GM12878 (cell line): ENCODE data around the gene AGAP1. TPM values are rescaled to one million over a fixed set of nuclear protein-coding genes. Genes with fewer than 3 reads are reported as not detected.

Experiments
- ATAC-seq: fragments of 200-7000 bp; cut with Tn5 transposase; 3 replicates; pipeline ENCODE4 v1.9.1; 2020; ENCODE audit warnings: mild to moderate bottlenecking, moderate library complexity
- BruUV-seq: library from RNA; stranded (reverse); fragments of 400-500 nt; replicated peaks from 2 replicates; lab custom pipeline; 2021; lab: Mats Ljungman, UMichigan
- CTCF ChIA-PET: fragments of 300-600 bp; sonication (Branson Sonifier 250); formaldehyde crosslinking; extraction: SDS; loops from one replicate; lab custom pipeline; 2021; ENCODE audit warnings: inconsistent platforms; lab: Yijun Ruan, JAX
- POLR2A ChIA-PET: fragments of 350-600 bp; formaldehyde crosslinking; extraction: SDS; loops from one replicate; lab custom pipeline; 2021; ENCODE audit warnings: inconsistent platforms; lab: Charles Lee
- RAD21 ChIA-PET: fragments of 300-600 bp; sonication (Branson Sonifier 250); formaldehyde crosslinking; loops from one replicate; lab custom pipeline; 2023; ENCODE audit warnings: antibody characterized with exemption; ENCODE audit not compliant: unreplicated experiment; lab: Charles Lee
- SMC1A ChIA-PET: fragments of 300-600 bp; sonication (Branson Sonifier 250); formaldehyde crosslinking; loops from one replicate; lab custom pipeline; 2023; ENCODE audit not compliant: unreplicated experiment, uncharacterized antibody; lab: Charles Lee
- DNase-seq: peaks from one replicate; pipeline ENCODE4 v3.0.0-alpha.2; 2011; ENCODE audit warnings: low read depth, low spot score
- FAIRE-seq: peaks from 3 replicates; lab custom pipeline; 2011; peaks lifted over from hg19 to GRCh38; lab: Jason Lieb, UNC
- H2AFZ ChIP-seq: 2 replicates; pipeline ENCODE4 v1.6.0; 2011; ENCODE audit warnings: low read depth, low read length, control low read depth; ENCODE audit not compliant: control insufficient read depth
- H3K27ac ChIP-seq: 2 replicates; pipeline ENCODE4 v1.5.1; 2011; ENCODE audit warnings: control low read depth; ENCODE audit not compliant: control insufficient read depth, insufficient read depth
- H3K27me3 ChIP-seq, 2 experiments: replicated peaks in 1 of 2; 2 replicates each; pipeline versions ENCODE4 v1.6.0 to v1.6.1; 2011; ENCODE audit warnings: low read length in 1 of 2; ENCODE audit not compliant: control insufficient read depth in 2 of 2, insufficient read depth in 2 of 2
- H3K36me3 ChIP-seq, 2 experiments: 2 replicates each; pipeline ENCODE4 v1.5.1; 2011; ENCODE audit warnings: low read length in 1 of 2; ENCODE audit not compliant: control insufficient read depth in 2 of 2, insufficient read depth in 2 of 2
- H3K4me1 ChIP-seq: 2 replicates; pipeline ENCODE4 v1.6.1; 2011; ENCODE audit warnings: mild to moderate bottlenecking, low read length, moderate library complexity, mixed read lengths; ENCODE audit not compliant: control insufficient read depth, insufficient read depth
- H3K4me2 ChIP-seq: 2 replicates; pipeline ENCODE4 v1.6.0; 2011; ENCODE audit warnings: control low read depth; ENCODE audit not compliant: control insufficient read depth, insufficient read depth
- H3K4me3 ChIP-seq: fragments of 200-600 bp; sonication (generic); 2 replicates; pipeline ENCODE4 v1.5.1; 2016
- H3K79me2 ChIP-seq: 2 replicates; pipeline ENCODE4 v1.6.0; 2011; ENCODE audit warnings: low read length; ENCODE audit not compliant: control insufficient read depth, insufficient read depth
- H3K9ac ChIP-seq: 2 replicates; pipeline ENCODE4 v1.8.0; 2011; ENCODE audit warnings: low read length, control low read depth, mixed read lengths; ENCODE audit not compliant: control insufficient read depth, insufficient read depth
- H3K9me3 ChIP-seq: replicated peaks from 3 replicates; pipeline ENCODE4 v1.5.1; 2011; ENCODE audit warnings: mild to moderate bottlenecking, low read length; ENCODE audit not compliant: control insufficient read depth, insufficient read depth
- H4K20me1 ChIP-seq: 2 replicates; pipeline ENCODE4 v1.6.0; 2011; ENCODE audit not compliant: control insufficient read depth, insufficient read depth
- ATF7 ChIP-seq: fragments of 450-650 bp; IDR thresholded peaks from 2 replicates; pipeline ENCODE4 v1.6.1; 2016; ENCODE audit warnings: low read depth, mild to moderate bottlenecking
- BCLAF1 ChIP-seq: fragments of 450-650 bp; IDR thresholded peaks from 2 replicates; pipeline ENCODE4 v1.6.1; 2017; ENCODE audit warnings: antibody characterized with exemption, mild to moderate bottlenecking, moderate library complexity
- BMI1 ChIP-seq: fragments of 450-650 bp; IDR thresholded peaks from 2 replicates; pipeline ENCODE4 v1.6.1; 2016; ENCODE audit warnings: mild to moderate bottlenecking, moderate library complexity, borderline replicate concordance
- CHD2 ChIP-seq: IDR thresholded peaks from 2 replicates; pipeline ENCODE4 v1.6.1; 2011; ENCODE audit warnings: low read depth, low read length, improper control_type of control experiment, borderline replicate concordance
- ETV6 ChIP-seq, 2 experiments: fragments of 450-650 bp in 1 of 2; IDR thresholded peaks in 1 of 2; conservative IDR thresholded peaks in 1 of 2; 2 replicates each; pipeline ENCODE4 v1.6.1; 2014; ENCODE audit warnings: antibody characterized with exemption in 1 of 2, borderline replicate concordance in 1 of 2, low read depth in 1 of 2, mild to moderate bottlenecking in 1 of 2, moderate library complexity in 1 of 2
- HDGF ChIP-seq: fragments of 450-650 bp; IDR thresholded peaks from 2 replicates; pipeline ENCODE4 v1.6.1; 2016; ENCODE audit warnings: antibody characterized with exemption
- JUND ChIP-seq: IDR thresholded peaks from 2 replicates; pipeline ENCODE4 v1.6.1; 2012; ENCODE audit warnings: low read depth, mild to moderate bottlenecking, low read length, improper control_type of control experiment, moderate library complexity
- MEF2B ChIP-seq: fragments of 450-650 bp; IDR thresholded peaks from 2 replicates; pipeline ENCODE4 v1.6.1; 2018; ENCODE audit warnings: mild to moderate bottlenecking, moderate library complexity; ENCODE audit not compliant: partially characterized antibody, poor library complexity, severe bottlenecking
- NR2C1 ChIP-seq: fragments of 450-650 bp; IDR thresholded peaks from 2 replicates; pipeline ENCODE4 v1.6.1; 2017; ENCODE audit warnings: antibody characterized with exemption, mild to moderate bottlenecking, moderate library complexity
- PAX5 ChIP-seq: IDR thresholded peaks from 2 replicates; pipeline ENCODE4 v1.6.1; 2011; ENCODE audit warnings: low read depth, low read length, borderline replicate concordance
- PBX3 ChIP-seq: IDR thresholded peaks from 2 replicates; pipeline ENCODE4 v1.6.1; 2011; ENCODE audit warnings: mild to moderate bottlenecking, low read depth, low read length, moderate library complexity; ENCODE audit not compliant: insufficient replicate concordance
- RAD21 ChIP-seq: IDR thresholded peaks from 2 replicates; pipeline ENCODE4 v1.6.1; 2011; ENCODE audit warnings: mild to moderate bottlenecking, low read depth, low read length, moderate library complexity; ENCODE audit not compliant: insufficient read depth
- RB1 ChIP-seq: fragments of 450-650 bp; formaldehyde crosslinking; IDR thresholded peaks from 2 replicates; pipeline ENCODE4 v1.6.1; 2017; ENCODE audit warnings: mild to moderate bottlenecking, borderline replicate concordance
- SIX5 ChIP-seq: IDR thresholded peaks from 2 replicates; pipeline ENCODE4 v1.6.1; 2011; ENCODE audit warnings: mild to moderate bottlenecking, low read depth, low read length, moderate library complexity; ENCODE audit not compliant: severe bottlenecking
- SREBF1 ChIP-seq: IDR thresholded peaks from 2 replicates; pipeline ENCODE4 v1.6.1; 2012; ENCODE audit warnings: mild to moderate bottlenecking, low read length
- ZNF384 ChIP-seq: IDR thresholded peaks from 2 replicates; pipeline ENCODE4 v1.6.1; 2012; ENCODE audit warnings: low read depth, mild to moderate bottlenecking, low read length, improper control_type of control experiment, borderline replicate concordance
- WGBS: methylation state at CpG from one replicate; pipeline ENCODE4 v1.1.6; 2016; ENCODE audit warnings: low lambda C conversion rate; ENCODE audit not compliant: insufficient replicate concordance, insufficient coverage; ENCODE audit errors: missing lambda C conversion rate; 5-methylcytosine and 5-hydroxymethylcytosine counted together
- in situ Hi-C: fragments of 300-500 bp; cut with MboI; formaldehyde crosslinking; loops from 9 replicates; pipeline ENCODE4 v1.14.3; 2018; ENCODE audit warnings: mixed read lengths
- intact Hi-C: fragments of 100-400 bp; cut with micrococcal nuclease; formaldehyde crosslinking; loops from one replicate; pipeline ENCODE4 v1.14.2; 2022; ENCODE audit not compliant: unreplicated experiment
- polyA plus RNA-seq, 11 experiments: library from polyadenylated mRNA; depleted of rRNA in 4 of 11; unstranded in 6 of 11; stranded (reverse) in 5 of 11; fragments of >200 nt; fragmentation: Nextera tagmentation in 4 of 11; fragmentation: Illumina TruSeq in 1 of 11; extraction: Ambion mirVana in 4 of 11; extraction: Trizol in 1 of 11; gene quantifications; 1 replicate in 1 of 11; 2 replicates in 10 of 11; pipeline versions ENCODE4 v1.2.1 to v1.2.3, GENCODE V29; 2011 to 2016; ENCODE audit warnings: inconsistent platforms in 2 of 11, missing spikeins in 2 of 11, low read depth in 1 of 11
- total RNA-seq, 4 experiments: library from RNA; depleted of rRNA in 3 of 4; stranded (reverse); fragments of >200 nt in 3 of 4; fragmentation: Illumina TruSeq in 1 of 4; extraction: Trizol in 1 of 4; gene quantifications; 2 replicates each; pipeline versions ENCODE4 v1.2.1 to v1.2.3, GENCODE V29; 2013 to 2021

The AGAP1 gene
- total and polyA plus RNA-seq, 10 of the 15 experiments (the other 5 are each of a cell fraction or from before 2014, with no cell fraction given) = 0.05 to 0.15 (median 0.06) TPM; not detected in 7

- SMC1A ChIA-PET = no interaction called here
- intact Hi-C loops (no loop called here), in situ Hi-C loops (no loop called here)
Measured at GRCh38 chr2:235462415-235462790, 31.4 kb upstream of the AGAP1 start.

GRCh38 chr2:235463893-235464292, 29.9 kb upstream of the AGAP1 start:
- Histone ChIP-seq H4K20me1 (no peaks in the 10 kb centered on the region), H3K79me2 (no peaks in the 10 kb centered on the region), H3K36me3 (no peaks in the 10 kb centered on the region), H3K4me3 (no peak overlapping the region), H3K27me3 (no peaks in the 10 kb centered on the region), H3K4me2 (no peak overlapping the region), H3K27ac (no peak overlapping the region), H3K9me3 (no peaks in the 10 kb centered on the region), H3K9ac (no peak overlapping the region), H3K4me1 (no peaks in the 10 kb centered on the region), H2AFZ (no peak overlapping the region)
- SMC1A ChIA-PET = no interaction called here
- CTCF ChIA-PET = no interaction called here
- POLR2A ChIA-PET = no interaction called here
- ATAC-seq (no peak), FAIRE-seq (no peak), DNase-seq (no peak)
- in situ Hi-C loops (no loop called here), intact Hi-C loops (no loop called here)
- no TSS peak for BruUV-seq
- 54% methylated on average over 3 of the region's 3 CpGs for WGBS
- RAD21 ChIA-PET = no interaction called here
- no peak for TF ChIP-seq RAD21
- TF ChIP-seq BCLAF1 = no peak
- no peak for TF ChIP-seq ATF7
- no peak for TF ChIP-seq RB1
- TF ChIP-seq SIX5 = no peak
- no peak for TF ChIP-seq PBX3
- no peak for TF ChIP-seq NR2C1
- no peak for TF ChIP-seq CHD2
- TF ChIP-seq ZNF384 = no peak
- no peak for TF ChIP-seq HDGF
- no peak for TF ChIP-seq PAX5
- no peak for TF ChIP-seq MEF2B

More at GRCh38 chr2:235462415-235462790, 31.4 kb upstream of the AGAP1 start:
- Histone ChIP-seq H3K4me1 (no peaks in the 10 kb centered on the region), H4K20me1 (no peaks in the 10 kb centered on the region), H3K9me3 (no peaks in the 10 kb centered on the region), H2AFZ (no peak overlapping the region), H3K79me2 (no peaks in the 10 kb centered on the region), H3K27me3 (no peaks in the 10 kb centered on the region), H3K27ac (no peak overlapping the region), H3K9ac (no peak overlapping the region), H3K4me3 (no peak overlapping the region), H3K36me3 (no peaks in the 10 kb centered on the region), H3K4me2 (no peak overlapping the region)
- TF ChIP-seq ETV6 (conservative IDR thresholded peaks at IDR 0.05 in 1 of 2, IDR thresholded peaks at IDR 0.05 in 1 of 2; ENCODE audit: borderline replicate concordance in 1 of 2, low read depth in 1 of 2) = no peak
- TF ChIP-seq BMI1 = no peak
- no peak for TF ChIP-seq SREBF1
- no peak for TF ChIP-seq JUND
- FAIRE-seq (no peak), DNase-seq (no peak), ATAC-seq (no peak)
- POLR2A ChIA-PET = no interaction called here
- BruUV-seq = no TSS peak
- RAD21 ChIA-PET = no interaction called here
- CTCF ChIA-PET = no interaction called here
- whole genome bisulfite sequencing = 9% methylated on average over 4 of the region's 4 CpGs
